ENCODE results near the gene SPTBN4.
A peak's percentile ranks its signal among the peaks of the same experiment; 100 is the strongest.
"Not testable (repeated sequence)": the region's sequence is repeated elsewhere in the genome, so short reads cannot be mapped to it uniquely, and the experiment has no call there.

The SPTBN4 gene

GRCh38 chr19:40619333-40620160 is 152.7 kb downstream of the SPTBN4 start:
- H3K27me3 ChIP-seq (ENCODE audit: control insufficient read depth, insufficient read depth, low read length): no peaks in the 10 kb centered on the region
- no peak overlapping the region for H3K27ac ChIP-seq (ENCODE audit: low read depth, low read length)
- H3K9ac ChIP-seq (ENCODE audit: low read depth, low read length): no peak overlapping the region
- H3K4me1 ChIP-seq (ENCODE audit: control insufficient read depth, insufficient read depth, low read length): peaks cover 8% of the 10 kb centered on the region
- no peaks in the 10 kb centered on the region for H3K9me3 ChIP-seq (ENCODE audit: control insufficient read depth, insufficient read depth, low read length)
- no peak overlapping the region for H3K4me3 ChIP-seq (ENCODE audit: low read depth, low read length)
- peaks cover 33% of the 10 kb centered on the region for H3K36me3 ChIP-seq (ENCODE audit: control insufficient read depth, insufficient read depth, low read length)

GRCh38 chr19:40620161-40620485 is 153.3 kb downstream of the SPTBN4 start:
- Histone ChIP-seq H3K27ac (ENCODE audit: low read depth, low read length) (no peak overlapping the region), H3K4me3 (ENCODE audit: low read depth, low read length) (no peak overlapping the region), H3K4me1 (ENCODE audit: control insufficient read depth, insufficient read depth, low read length) (peaks cover 6% of the 10 kb centered on the region), H3K27me3 (ENCODE audit: control insufficient read depth, insufficient read depth, low read length) (no peaks in the 10 kb centered on the region), H3K36me3 (ENCODE audit: control insufficient read depth, insufficient read depth, low read length) (peaks cover 33% of the 10 kb centered on the region), H3K9ac (ENCODE audit: low read depth, low read length) (no peak overlapping the region), H3K9me3 (ENCODE audit: control insufficient read depth, insufficient read depth, low read length) (no peaks in the 10 kb centered on the region)

DNA sequence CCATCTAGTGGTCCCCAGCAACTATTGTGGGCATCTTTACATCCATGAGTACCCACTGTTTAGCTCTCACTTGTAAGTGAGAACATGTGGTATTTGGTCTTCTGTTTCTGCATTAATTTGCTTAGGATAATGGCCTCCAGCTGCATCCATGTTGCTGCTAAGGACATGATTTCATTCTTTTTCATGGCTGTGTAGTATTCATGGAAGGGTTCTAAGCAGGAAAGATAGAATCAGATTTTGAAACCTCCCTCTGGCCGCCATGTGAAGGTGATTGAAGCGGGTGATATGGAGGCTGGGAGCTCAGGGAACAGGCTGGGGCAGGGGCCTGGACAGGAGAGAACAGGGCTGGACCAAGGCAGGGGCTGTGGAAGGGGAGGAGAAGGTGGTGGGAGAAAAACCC is 154.5 kb downstream of the SPTBN4 start:
- H3K4me1 ChIP-seq (ENCODE audit: control insufficient read depth, insufficient read depth, low read length): peaks cover 4% of the 10 kb centered on the region; the same call in 1 of the 2 replicates
- no peak overlapping the region for H3K27ac ChIP-seq (ENCODE audit: low read depth, low read length)
- no peaks in the 10 kb centered on the region for H3K27me3 ChIP-seq (ENCODE audit: control insufficient read depth, insufficient read depth, low read length)
- peaks cover 38% of the 10 kb centered on the region for H3K36me3 ChIP-seq (ENCODE audit: control insufficient read depth, insufficient read depth, low read length)
- no peak overlapping the region for H3K4me3 ChIP-seq (ENCODE audit: low read depth, low read length)
- H3K9ac ChIP-seq (ENCODE audit: low read depth, low read length): no peak overlapping the region
- no peaks in the 10 kb centered on the region for H3K9me3 ChIP-seq (ENCODE audit: control insufficient read depth, insufficient read depth, low read length)

GRCh38 chr19:40621966-40622772 is 155.4 kb downstream of the SPTBN4 start:
- peaks cover 4% of the 10 kb centered on the region; the same call in 1 of the 2 replicates for H3K4me1 ChIP-seq (ENCODE audit: control insufficient read depth, insufficient read depth, low read length)
- H3K27ac ChIP-seq (ENCODE audit: low read depth, low read length): no peak overlapping the region
- no peak overlapping the region for H3K4me3 ChIP-seq (ENCODE audit: low read depth, low read length)
- peaks cover 39% of the 10 kb centered on the region for H3K36me3 ChIP-seq (ENCODE audit: control insufficient read depth, insufficient read depth, low read length)
- H3K9me3 ChIP-seq (ENCODE audit: control insufficient read depth, insufficient read depth, low read length): no peaks in the 10 kb centered on the region
- no peaks in the 10 kb centered on the region for H3K27me3 ChIP-seq (ENCODE audit: control insufficient read depth, insufficient read depth, low read length)
- H3K9ac ChIP-seq (ENCODE audit: low read depth, low read length): no peak overlapping the region

- Histone ChIP-seq H3K4me3 (ENCODE audit: low read depth, low read length) (no peak overlapping the region), H3K9me3 (ENCODE audit: control insufficient read depth, insufficient read depth, low read length) (no peaks in the 10 kb centered on the region), H3K9ac (ENCODE audit: low read depth, low read length) (no peak overlapping the region), H3K27me3 (ENCODE audit: control insufficient read depth, insufficient read depth, low read length) (no peaks in the 10 kb centered on the region), H3K36me3 (ENCODE audit: control insufficient read depth, insufficient read depth, low read length) (peaks cover 39% of the 10 kb centered on the region), H3K27ac (ENCODE audit: low read depth, low read length) (no peak overlapping the region), H3K4me1 (ENCODE audit: control insufficient read depth, insufficient read depth, low read length) (peaks cover 4% of the 10 kb centered on the region; the same call in 1 of the 2 replicates)
Measured at GRCh38 chr19:40622773-40623075, 155.9 kb downstream of the SPTBN4 start.

- Histone ChIP-seq H3K9ac (ENCODE audit: low read depth, low read length) (no peak overlapping the region), H3K4me1 (ENCODE audit: control insufficient read depth, insufficient read depth, low read length) (peaks cover 4% of the 10 kb centered on the region; the same call in 1 of the 2 replicates), H3K27me3 (ENCODE audit: control insufficient read depth, insufficient read depth, low read length) (no peaks in the 10 kb centered on the region), H3K4me3 (ENCODE audit: low read depth, low read length) (peak overlapping the region; percentile 50), H3K36me3 (ENCODE audit: control insufficient read depth, insufficient read depth, low read length) (peaks cover 39% of the 10 kb centered on the region), H3K9me3 (ENCODE audit: control insufficient read depth, insufficient read depth, low read length) (no peaks in the 10 kb centered on the region), H3K27ac (ENCODE audit: low read depth, low read length) (peak overlapping the region; percentile 82)
Measured at GRCh38 chr19:40623403-40624251, 156.8 kb downstream of the SPTBN4 start.

GRCh38 chr19:40624369-40625153 is 157.8 kb downstream of the SPTBN4 start:
- not testable (repeated sequence) for H3K9me3 ChIP-seq (ENCODE audit: control insufficient read depth, insufficient read depth, low read length); H3K4me3 ChIP-seq (ENCODE audit: low read depth, low read length); H3K27me3 ChIP-seq (ENCODE audit: control insufficient read depth, insufficient read depth, low read length); H3K9ac ChIP-seq (ENCODE audit: low read depth, low read length); H3K27ac ChIP-seq (ENCODE audit: low read depth, low read length); H3K4me1 ChIP-seq (ENCODE audit: control insufficient read depth, insufficient read depth, low read length)
- peaks cover 34% of the 10 kb centered on the region for H3K36me3 ChIP-seq (ENCODE audit: control insufficient read depth, insufficient read depth, low read length)

GRCh38 chr19:40625406-40626120 is 158.8 kb downstream of the SPTBN4 start:
- Histone ChIP-seq H3K36me3 (ENCODE audit: control insufficient read depth, insufficient read depth, low read length) (peaks cover 35% of the 10 kb centered on the region), H3K27ac (ENCODE audit: low read depth, low read length) (no peak overlapping the region), H3K27me3 (ENCODE audit: control insufficient read depth, insufficient read depth, low read length) (no peaks in the 10 kb centered on the region), H3K9ac (ENCODE audit: low read depth, low read length) (no peak overlapping the region), H3K9me3 (ENCODE audit: control insufficient read depth, insufficient read depth, low read length) (no peaks in the 10 kb centered on the region), H3K4me1 (ENCODE audit: control insufficient read depth, insufficient read depth, low read length) (peaks cover 4% of the 10 kb centered on the region; the same call in 1 of the 2 replicates), H3K4me3 (ENCODE audit: low read depth, low read length) (no peak overlapping the region)
